Activated CD8-positive, alpha-beta memory T cell treated with anti-CD3 and anti-CD28 coated beads, Interleukin-2, amount 50 U/mL, for 1 hour (primary cell): ENCODE data around the gene LONP2.
"Not testable (repeated sequence)": the region's sequence is repeated elsewhere in the genome, so short reads cannot be mapped to it uniquely, and the experiment has no call there.

Experiments used
- DNase-seq: peaks from one replicate; pipeline ENCODE4 v3.0.0-alpha.2; 2020; ENCODE audit errors: extremely low read depth

LONP2 gene

DNA sequence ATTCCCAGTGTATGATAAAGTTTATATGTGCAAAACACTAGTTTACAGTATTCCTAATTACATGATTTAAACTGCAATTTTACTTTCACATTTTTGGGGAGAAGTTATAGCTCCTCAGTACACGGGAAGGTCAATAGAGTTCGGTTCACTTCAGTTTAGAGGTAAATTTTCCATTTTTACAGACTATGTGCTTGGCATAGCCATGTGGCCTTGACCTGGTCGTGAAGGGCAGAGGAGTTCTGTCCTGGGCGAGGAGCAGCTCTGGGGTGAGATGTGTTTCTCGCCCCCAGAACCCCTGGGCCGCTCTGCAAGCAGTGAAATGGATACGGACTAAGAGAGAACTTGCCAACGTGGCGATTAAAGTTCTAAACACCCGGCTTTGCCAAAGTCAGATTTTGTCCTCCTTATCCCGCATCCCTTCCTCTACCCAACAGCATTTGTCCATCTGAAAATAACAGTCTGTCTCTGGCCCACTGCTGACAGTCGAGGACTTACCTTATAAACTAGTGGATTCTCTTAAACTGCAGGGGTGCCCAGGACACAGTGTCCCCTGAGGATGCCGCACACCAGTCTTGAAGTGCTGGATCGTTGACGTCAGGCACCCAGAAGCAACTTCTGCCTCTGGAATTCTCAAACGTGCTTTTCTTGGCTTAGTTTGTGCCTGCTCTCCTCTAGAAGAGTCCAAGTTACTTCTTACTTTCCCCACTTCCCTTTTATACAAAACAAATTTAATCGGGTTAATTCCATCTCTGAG lies 142.6 kb downstream of the LONP2 start:
- no peak for DNase-seq

DNA sequence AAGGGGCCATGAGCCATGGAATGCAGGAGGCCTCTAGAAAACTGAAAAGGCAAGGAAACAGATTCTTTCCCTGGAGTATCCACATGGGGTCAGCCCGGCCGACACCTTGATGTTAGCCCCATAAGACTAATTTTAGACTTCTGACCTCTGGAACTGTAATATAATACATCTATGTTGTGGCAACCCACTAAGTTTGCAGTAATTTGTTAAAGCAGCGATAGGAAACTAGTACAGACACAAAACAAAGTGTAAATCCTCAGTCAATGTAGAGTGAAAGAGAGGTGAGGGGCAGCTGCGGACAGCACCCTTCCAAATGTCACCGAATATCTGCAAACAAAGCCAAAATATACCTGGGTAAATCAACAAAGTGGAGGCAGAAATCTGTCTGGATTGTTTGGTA lies 148.3 kb downstream of the LONP2 start:
- no peak for DNase-seq

DNA sequence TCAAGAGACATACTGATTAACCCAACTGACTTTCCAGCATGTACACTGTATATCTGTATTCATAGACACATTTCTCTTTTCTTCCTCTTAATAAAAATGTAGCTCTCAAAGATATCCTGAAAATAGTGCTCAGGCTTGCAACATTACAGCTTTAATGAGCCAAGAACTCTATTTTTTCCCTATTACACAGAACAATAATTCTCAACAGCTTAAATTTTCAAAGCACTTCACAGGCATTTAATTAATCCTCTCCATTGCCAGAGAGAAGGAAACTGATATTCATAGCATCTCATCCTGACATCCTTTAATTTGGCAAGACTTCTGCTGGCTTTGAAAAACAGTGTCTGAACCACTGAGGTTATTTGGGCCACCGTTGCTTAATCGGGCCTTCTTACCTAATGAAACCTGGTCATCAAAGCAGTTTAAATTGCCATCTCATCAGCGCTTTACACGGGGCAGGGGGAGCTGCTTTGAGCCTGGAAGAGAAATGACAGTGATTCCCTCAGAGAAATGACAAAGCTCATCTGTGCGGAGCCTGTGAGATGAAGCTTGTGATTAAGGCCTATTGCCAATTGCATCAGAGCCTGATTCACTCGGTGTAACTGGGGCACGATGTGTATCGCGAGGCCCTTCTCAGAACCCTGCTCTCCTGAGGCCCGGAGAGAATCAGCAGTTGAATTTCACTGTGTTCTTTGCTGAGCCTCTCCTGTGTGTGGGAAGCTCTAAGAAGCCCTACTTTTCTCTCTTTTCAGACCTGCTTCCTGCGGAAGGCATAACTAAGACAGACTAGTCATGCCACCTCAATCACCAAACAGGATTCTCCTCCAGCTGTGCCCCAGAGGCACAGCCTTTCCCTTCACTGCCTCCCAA lies 149.6 kb downstream of the LONP2 start:
- DNase-seq = no peak

DNA sequence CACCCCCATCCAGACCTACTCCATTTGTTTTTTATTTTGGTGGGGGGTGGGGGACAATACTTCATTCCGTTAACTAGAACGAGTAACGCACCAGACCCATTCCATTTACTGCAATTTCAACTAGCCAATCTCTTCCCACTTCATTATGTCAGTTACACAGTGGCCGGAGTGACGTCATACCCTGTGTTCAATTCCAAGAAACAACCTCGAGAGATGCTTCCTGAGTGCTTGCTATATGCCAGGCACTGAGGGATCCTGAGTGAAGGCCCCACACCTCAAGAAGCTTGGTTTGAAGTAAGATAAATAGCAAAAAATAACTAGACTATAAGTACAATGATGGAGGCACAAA lies 150.2 kb downstream of the LONP2 start:
- DNase-seq = no peak

DNA sequence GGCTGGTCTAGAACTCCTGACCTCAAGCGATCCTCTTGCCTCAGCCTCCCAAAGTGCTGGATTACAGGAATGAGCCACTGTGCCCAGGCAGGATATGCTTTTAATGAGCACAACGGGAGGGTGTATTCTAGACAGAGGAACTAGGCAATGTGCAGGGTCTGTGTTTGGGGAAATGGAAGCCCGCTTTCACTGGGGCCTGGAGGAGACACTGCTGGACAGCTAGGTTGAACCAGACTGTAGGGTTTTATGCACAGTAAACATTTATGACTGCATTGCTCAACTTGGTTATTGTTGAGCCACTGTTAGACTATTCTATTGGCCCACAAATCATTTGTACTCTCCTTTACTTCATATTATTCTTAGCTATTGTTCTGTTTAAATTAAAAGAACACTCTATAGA lies 151.3 kb downstream of the LONP2 start:
- no peak for DNase-seq

DNA sequence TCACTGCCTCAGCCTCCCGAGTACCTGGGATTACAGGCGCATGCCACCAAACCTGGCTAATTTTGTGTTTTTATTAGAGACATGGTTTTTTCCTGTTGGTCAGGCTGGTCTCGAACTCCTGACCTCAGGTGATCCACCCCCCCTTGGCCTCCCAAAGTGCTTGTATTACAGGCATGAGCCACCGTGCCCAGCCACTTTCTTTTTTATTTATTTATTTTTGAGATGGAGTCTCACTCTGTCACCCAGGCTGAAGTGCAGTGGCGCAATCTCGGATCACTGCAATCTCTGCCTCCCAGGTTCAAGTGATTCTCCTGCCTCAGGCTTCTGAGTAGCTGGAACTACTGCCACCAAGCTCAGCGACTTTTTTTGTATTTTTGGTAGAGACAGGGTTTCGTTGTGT lies 158.4 kb downstream of the LONP2 start:
- not testable (repeated sequence) for DNase-seq

DNA sequence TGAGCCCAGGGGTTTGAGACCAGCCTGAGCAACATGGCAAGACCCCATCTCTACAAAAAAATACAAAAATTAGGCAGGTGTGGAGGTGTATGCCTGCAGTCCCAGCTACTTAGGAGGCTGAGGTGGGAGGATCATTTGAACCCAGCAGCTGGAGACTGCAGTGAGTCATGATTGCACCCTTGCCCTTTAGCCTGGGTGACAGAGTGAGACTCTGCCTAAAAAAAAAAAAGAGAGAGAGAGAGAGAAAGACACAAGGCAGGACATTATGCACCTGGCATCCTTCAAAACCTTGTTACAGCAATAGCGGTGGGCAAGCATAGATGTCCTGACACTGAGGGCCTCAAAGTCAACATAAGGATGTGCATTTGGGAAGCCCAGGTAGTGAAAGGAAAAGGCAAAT lies 161.1 kb downstream of the LONP2 start:
- no peak for DNase-seq

DNA sequence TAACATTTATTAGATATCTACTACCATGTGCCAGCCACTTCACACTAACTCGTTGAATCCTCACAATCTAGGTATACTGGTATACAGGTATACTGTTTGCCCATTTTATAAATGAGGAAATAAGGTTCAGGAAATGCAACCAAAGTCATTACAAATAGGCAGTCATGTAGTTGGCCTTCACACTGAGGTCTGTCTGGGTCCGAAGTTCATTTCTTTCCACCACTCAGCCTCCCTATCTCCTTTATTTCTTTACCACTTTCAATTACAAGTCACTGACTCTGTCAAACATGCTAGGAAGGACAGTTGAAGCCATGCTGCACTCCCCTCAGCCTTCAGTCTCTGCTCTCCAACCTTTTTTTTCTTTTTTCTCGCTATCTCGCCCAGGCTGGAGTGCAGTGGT lies 161.8 kb downstream of the LONP2 start:
- no peak for DNase-seq
